Posterior cingulate gyrus (tissue), 11 donors: ENCODE data around the gene PTPRZ1.

Experiments
- DNase-seq, 10 donors: peaks; one replicate each; pipeline versions ENCODE4 v3.0.0 to v3.0.0-alpha.2; 2020 to 2021; ENCODE audit warnings: mixed read lengths in 3 of 10
- intact Hi-C: fragments of 100-400 bp; cut with DNase I; formaldehyde crosslinking; loops from one replicate; pipeline ENCODE4 v1.15.1; 2023

Gene PTPRZ1

GRCh38 chr7:121887634-121888033 lies 14.7 kb downstream of the PTPRZ1 start:
- intact Hi-C loops, result no loop called here
- DNase-seq, result peak in 1 of 10 donors; percentile 51

GRCh38 chr7:121890833-121891232 lies 17.9 kb downstream of the PTPRZ1 start:
- intact Hi-C loops, result no loop called here
- no peak for DNase-seq

- intact Hi-C loops, result no loop called here
- no peak for DNase-seq
Measured at GRCh38 chr7:121891731-121892130, 18.8 kb downstream of the PTPRZ1 start.

- intact Hi-C loops, result no loop called here
- DNase-seq, result no peak
Measured at GRCh38 chr7:121901026-121901425, 28.1 kb downstream of the PTPRZ1 start.

GRCh38 chr7:121904120-121904519 lies 31.2 kb downstream of the PTPRZ1 start:
- intact Hi-C loops, result no loop called here
- DNase-seq, result peak in 1 of 10 donors; percentile 21

- intact Hi-C loops, result no loop called here
Measured at GRCh38 chr7:121908042-121908441, 35.1 kb downstream of the PTPRZ1 start.

GRCh38 chr7:121909716-121910345 lies 36.9 kb downstream of the PTPRZ1 start:
- intact Hi-C loops, result no loop called here
- DNase-seq, result no peak

More at GRCh38 chr7:121908042-121908441, 35.1 kb downstream of the PTPRZ1 start:
- no peak for DNase-seq

- intact Hi-C loops, result no loop called here
- DNase-seq, result no peak
Measured at GRCh38 chr7:121913947-121914675, 41.1 kb downstream of the PTPRZ1 start.

GRCh38 chr7:121914676-121915279 lies 41.8 kb downstream of the PTPRZ1 start:
- DNase-seq, result no peak
- intact Hi-C loops, result no loop called here

GRCh38 chr7:121916211-121916610 lies 43.2 kb downstream of the PTPRZ1 start:
- intact Hi-C loops, result no loop called here
- DNase-seq, result no peak

GRCh38 chr7:121919986-121920385 lies 47.0 kb downstream of the PTPRZ1 start:
- no peak for DNase-seq
- intact Hi-C loops, result no loop called here

GRCh38 chr7:121924269-121925186 lies 51.6 kb downstream of the PTPRZ1 start:
- no peak for DNase-seq
- intact Hi-C loops, result no loop called here

GRCh38 chr7:121931149-121931902 lies 58.4 kb downstream of the PTPRZ1 start:
- intact Hi-C loops, result no loop called here
- no peak for DNase-seq

- DNase-seq, result no peak
- intact Hi-C loops, result no loop called here
Measured at GRCh38 chr7:121932768-121933167, 59.8 kb downstream of the PTPRZ1 start.

GRCh38 chr7:121936951-121937623 lies 64.1 kb downstream of the PTPRZ1 start:
- intact Hi-C loops, result no loop called here
- no peak for DNase-seq

- intact Hi-C loops, result no loop called here
- no peak for DNase-seq
Measured at GRCh38 chr7:121938429-121938996, 65.6 kb downstream of the PTPRZ1 start.

GRCh38 chr7:121940918-121941317 lies 68.0 kb downstream of the PTPRZ1 start:
- no peak for DNase-seq
- intact Hi-C loops, result no loop called here

GRCh38 chr7:121941830-121942229 lies 68.9 kb downstream of the PTPRZ1 start:
- DNase-seq, result no peak
- intact Hi-C loops, result no loop called here

GRCh38 chr7:121945066-121945465 lies 72.1 kb downstream of the PTPRZ1 start:
- intact Hi-C loops, result no loop called here

More at GRCh38 chr7:121945066-121945465, 72.1 kb downstream of the PTPRZ1 start:
- DNase-seq, result no peak
